SH-SY5Y (cell line): Measurements from ENCODE around the gene TNFRSF4.

ENCODE experiments used
- GATA2 ChIP-seq: IDR thresholded peaks from 2 replicates; pipeline ENCODE4 v1.6.1; 2011; ENCODE audit warnings: mild to moderate bottlenecking, low read depth, low read length
- GATA3 ChIP-seq: IDR thresholded peaks from 2 replicates; pipeline ENCODE4 v1.6.1; 2011; ENCODE audit warnings: low read depth, mild to moderate bottlenecking, low read length, moderate library complexity

Gene TNFRSF4

DNA sequence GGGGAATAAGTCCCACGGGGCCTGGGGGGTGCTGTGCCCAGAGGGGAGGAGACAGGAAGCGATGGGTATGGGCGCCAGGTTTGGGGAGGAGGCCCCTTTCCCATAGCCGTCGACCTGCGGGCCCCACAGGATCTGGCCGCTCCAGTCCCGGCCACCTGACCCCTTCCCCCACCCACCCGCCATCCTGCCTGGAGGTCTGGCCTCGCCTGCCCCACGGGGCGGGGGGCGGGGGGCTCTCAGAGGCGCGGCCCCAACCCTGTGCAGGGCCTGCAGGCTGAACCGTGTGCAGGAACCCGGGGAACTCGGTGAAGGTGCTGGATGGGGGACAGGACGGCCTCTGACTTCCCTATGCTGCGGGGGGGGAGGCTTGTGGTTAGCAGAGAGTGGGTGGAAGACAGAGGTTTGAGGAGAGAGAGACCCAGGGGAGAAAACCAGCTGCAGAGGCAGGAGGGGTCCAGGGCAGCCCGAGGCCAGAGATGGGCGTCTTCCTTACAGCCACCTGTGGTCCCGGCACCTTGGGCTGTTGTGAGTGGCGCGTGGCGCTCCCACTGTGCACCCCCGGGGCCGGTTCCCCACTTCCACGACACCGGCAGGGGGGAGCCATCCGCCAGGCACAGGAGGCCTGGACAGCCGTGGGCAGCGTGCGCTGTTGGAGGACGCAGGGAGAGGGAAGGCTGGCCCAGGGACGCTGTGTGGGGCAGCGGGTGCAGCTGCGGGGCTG is 5.1 kb downstream of the TNFRSF4 start:
- no peak for TF ChIP-seq GATA2
- TF ChIP-seq GATA3, result no peak

DNA sequence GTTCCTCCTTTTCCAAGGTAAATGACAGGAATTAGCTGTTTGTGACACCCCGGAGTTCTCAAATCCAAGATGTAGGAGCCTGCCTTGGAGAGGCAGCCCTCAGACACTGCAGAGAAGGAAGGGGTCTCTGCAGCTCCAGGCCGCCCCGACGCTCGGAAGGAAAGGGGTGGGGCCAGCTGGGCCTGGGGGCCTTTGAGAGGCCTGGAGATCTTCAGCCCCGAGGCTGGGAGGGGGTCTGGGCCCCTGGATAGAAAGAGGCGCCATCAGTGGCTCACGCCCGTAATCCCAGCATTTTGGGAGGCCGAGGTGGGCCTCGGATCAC is 6.4 kb downstream of the TNFRSF4 start:
- no peak for TF ChIP-seq GATA2

DNA sequence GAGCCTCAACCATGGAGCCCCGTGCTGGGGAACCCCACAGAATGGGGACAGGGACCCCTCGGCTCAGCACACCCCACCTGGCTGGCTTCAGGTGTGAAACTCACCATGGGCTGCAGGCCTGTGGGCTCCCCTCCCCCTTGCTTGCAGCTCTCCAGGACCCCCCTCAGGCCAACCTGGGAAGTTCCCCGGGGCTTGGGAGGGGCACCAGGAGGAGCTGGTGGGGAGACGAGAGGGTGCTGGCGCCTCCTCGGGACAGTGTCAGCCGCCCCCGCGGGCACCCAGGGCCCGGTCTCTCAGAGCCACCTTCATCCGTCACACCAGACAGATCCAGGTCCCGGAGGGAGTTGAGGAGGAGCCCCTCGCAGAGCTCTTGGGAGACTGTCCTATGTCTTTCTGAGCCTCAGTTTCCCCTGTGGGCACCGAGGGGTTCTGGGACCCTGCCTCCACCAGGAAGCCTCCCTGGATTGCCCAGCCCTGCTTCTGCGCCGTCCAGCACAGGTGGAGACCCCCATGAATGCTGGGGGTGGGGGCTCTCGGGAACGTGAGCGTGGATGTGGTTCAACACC is 6.9 kb downstream of the TNFRSF4 start:
- TF ChIP-seq GATA2, result no peak
- no peak for TF ChIP-seq GATA3

DNA sequence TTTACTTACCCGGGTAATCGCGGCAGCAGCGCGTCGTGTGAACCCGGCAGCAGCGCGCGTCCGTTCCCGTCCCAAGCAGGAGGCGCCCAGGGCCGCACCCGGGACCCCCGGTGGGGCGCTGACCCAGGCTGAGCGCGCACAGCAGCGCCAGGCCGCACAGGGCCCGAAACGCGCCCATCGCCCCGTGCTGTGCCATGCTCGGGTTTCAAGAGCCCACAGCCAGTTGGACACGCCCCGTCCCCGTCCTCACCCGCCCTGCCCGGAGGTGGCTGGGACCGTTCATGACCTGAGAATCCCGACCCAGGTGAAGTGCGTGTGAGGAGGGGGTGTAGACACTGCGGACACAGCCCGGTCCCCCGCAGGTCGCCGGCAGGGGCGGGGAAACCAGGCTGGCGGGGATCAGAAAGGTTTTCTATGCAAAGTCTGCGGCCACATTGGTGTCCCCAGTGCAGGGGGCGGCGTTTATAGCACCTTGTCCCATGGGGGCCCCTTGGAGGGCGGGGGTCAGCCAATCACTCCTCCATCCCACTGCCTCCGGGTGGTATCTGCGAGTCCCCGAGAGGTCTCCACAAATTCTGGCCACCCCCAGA is 7.5 kb downstream of the TNFRSF4 start, which contains the start of gene TNFRSF18:
Gene TNFRSF18 (minus strand): TSS at position 217 of the 590 bp plus-strand sequence. CDS start 21 bp downstream, at position 196.
- TF ChIP-seq GATA3, result no peak
- TF ChIP-seq GATA2, result no peak

DNA sequence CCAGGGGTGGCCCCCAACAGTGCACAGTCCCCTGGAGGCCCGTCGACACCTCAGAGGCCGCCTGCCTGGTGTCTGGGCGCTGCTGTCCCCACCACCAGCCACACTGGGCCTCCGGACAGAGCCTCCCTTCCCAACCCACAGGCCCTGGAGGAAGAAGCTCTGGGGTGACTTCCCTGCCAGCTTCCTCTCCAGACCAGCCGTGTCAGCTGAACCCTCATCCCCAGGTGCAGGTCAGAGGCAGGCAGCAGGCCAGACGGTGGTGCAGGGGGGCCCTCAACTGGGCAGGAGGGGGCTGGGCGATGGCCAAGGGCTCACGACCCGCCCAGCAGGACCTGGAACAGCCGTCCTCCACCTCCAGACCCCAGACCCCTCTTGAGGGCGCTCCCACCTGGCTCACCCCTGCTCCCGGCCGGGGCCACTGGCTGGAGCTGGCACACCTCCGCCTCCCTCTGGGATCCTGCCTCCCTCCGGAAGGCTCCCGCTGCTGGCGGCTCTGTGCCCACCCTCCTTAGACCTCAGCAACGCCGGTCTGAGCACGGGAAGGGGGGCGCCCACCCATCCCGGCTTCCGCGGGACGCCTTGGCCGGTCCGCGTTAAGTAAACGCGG is 8.1 kb downstream of the TNFRSF4 start:
- no peak for TF ChIP-seq GATA2
- TF ChIP-seq GATA3, result no peak

DNA sequence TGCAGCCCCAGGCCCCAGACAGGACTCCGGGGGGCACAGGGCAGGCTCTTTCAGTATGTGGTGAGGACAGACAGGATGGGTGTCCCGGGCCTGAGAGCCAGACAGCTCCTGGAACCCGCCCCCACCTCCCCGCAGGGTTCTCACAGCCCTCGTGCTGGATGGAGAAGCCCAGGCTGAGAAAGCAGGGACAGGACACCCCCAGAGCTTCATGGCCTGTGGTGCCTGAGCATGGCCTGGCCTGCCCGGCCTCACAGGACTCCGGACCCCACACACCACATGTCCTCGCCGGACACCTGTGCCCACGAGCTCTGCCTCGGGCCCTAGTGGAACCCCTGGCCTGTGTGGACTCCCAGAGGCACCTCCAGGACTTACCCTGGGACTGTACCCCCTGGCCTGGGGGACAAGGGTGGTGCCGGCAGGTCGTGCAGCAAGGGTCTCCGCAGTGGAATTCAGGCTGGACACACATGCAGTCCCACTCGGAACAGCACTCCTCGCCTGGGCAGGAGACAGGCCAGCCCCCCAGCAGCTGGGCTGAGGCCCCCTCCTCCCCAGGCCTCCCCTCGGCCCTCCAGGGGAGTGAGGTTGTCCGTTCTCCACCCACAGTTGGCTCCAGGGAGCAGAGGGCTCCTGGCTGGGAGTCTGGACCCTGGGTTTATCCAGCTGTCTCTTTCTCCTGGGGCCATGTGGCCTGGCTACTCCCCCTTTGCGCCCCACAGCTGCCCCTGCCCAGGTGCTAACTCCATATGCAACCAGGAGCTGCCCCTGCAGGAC is 8.8 kb downstream of the TNFRSF4 start:
- TF ChIP-seq GATA2 (no peak), GATA3 (no peak)

DNA sequence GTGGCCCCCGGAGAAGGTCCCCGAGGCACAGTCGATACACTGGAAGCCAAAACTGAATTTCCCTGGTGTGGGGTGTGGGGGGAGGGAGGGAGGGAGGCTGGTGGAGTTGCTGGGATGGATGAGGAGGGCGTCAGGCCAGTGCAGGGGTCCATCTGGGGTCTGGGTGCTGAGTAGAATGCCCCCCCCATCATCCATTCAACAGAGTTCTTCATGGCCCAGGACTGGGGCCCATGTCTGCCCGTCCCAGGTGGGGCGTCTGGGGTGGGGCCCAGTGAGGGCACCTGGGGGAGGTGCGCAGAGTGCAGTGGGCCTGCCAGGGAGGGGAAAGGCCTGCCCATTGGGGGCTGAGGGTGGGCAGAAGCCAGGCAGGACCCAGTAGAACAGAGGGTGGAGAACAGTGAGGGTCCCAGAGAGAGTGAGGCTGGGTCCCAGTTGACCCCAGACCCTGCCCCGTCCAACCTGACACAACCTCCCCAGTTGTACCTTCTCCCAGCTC is 9.5 kb downstream of the TNFRSF4 start:
- no peak for TF ChIP-seq GATA2
- no peak for TF ChIP-seq GATA3

DNA sequence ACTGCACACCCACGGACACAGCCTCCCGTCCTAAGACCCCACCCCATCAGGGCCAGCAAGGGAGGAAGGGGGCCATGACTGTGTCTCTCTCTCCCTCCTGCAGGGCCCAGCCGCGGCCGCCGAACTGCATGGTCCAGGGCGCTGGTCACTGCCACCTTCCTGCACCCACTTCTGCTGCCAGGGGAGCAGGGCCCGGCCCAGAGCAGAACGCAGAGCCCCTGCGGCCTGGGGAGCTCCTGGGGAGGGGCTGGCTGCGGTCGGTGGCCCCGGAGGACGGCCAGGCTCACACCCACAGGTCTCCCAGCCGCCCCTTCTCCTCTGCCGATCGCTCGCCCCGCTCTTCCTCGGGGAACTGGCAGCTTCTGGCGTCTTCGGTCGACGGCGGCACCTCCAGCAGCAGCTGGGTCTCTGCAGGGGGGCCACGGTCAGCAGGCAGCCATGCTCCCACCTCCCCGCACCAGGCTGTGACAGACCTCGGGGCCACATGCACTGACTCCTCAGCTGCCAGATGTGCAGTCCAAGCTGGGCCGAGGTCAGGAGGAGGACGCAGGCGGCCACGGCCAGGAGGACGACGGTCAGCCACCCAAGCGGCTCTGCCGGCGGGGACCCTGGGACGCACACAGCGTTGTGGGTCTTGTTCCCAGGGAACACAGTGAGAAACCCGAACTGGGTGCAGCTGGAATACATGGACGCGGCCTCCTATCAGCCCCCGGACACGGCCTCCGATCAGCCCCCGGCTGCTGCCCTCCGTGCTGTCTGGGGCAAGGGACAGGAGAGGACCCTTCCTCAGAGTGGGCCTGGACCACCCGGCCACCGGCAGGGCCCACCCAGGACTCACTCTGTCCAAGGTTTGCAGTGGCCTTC is 10.2 kb downstream of the TNFRSF4 start:
- no peak for TF ChIP-seq GATA2

DNA sequence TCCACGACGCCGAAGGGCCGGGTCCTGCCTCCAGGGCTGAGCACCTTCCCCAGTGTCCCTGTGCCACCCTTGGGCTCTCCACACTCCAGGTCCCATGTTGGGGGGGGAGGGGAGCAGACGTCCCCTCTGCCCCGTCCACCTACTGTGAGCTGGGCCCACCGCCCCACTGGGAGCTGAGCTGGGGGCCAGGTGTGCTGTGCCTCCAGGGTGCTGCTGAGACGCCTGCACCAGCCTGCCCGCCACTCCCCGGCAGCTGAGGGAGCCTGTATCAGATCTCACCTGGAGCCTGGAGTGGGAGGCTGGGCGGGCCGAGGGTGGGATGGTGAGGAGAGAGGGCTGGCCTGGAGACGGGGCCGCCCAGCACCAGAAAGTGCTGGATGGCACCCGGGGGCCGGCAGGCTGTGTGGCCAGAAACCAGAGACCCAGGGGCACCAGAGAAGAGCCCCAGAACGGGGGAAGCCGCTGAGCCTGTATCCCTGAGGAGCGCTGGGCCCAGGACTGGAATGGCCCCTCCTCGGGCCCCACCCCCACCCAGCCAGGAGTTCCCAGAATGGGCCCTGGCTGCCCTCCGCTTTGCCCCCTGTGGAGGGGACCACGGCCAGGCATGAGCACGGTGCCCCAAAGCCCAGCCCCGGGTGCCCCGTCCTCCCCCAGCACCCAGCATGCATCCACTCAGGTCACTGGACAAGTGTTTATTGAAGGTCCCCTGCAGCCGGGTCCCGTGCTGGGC is 11.0 kb downstream of the TNFRSF4 start:
- no peak for TF ChIP-seq GATA2
- TF ChIP-seq GATA3, result no peak

DNA sequence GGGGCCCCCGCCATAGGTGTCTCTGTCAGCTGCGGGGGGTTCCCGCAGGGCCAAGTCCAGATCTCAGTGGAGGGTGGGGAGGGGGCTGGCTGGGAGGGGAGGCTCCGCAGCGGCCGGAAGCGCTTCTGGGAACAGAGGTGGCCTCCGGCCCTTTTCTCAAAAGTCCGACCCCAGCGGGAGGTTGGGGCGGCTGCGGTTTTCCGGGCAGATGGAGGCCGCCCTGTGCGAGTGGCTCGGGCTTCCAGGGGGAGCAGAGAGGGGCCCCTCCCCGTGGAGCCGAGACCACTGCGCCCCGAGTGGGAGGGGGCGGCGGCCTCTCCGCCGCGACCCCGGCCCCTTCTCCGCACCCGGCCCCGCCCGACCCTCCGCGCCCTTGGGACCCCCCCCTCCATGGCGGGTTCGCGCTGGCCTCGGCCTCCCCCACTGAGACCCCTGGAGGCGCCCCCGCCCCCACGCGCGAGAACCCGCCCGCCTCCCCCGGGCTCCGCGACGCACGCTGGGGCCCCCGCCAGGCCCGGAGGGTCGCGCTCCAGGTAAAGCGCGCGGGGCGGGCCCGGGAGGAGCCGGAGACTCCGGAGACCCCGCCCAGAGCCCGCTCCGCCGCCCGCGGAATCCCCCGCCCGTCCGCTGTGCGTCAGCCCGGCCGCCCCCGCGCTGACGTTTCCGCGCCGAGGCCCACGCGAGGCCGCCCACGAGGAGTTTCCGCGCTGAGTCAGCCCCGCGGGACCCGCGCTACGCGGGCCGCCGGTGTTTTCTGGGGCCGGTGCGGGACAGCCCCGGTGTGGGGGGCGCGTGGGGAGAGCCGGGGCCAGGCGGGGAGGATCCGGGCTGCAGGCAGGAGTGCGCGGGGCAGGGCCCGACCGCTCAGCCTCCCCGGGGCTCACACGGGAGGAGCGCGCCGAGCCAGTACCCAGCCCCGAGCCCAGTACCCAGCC is 12.8 kb downstream of the TNFRSF4 start:
- TF ChIP-seq GATA2, result no peak
- TF ChIP-seq GATA3, result no peak

DNA sequence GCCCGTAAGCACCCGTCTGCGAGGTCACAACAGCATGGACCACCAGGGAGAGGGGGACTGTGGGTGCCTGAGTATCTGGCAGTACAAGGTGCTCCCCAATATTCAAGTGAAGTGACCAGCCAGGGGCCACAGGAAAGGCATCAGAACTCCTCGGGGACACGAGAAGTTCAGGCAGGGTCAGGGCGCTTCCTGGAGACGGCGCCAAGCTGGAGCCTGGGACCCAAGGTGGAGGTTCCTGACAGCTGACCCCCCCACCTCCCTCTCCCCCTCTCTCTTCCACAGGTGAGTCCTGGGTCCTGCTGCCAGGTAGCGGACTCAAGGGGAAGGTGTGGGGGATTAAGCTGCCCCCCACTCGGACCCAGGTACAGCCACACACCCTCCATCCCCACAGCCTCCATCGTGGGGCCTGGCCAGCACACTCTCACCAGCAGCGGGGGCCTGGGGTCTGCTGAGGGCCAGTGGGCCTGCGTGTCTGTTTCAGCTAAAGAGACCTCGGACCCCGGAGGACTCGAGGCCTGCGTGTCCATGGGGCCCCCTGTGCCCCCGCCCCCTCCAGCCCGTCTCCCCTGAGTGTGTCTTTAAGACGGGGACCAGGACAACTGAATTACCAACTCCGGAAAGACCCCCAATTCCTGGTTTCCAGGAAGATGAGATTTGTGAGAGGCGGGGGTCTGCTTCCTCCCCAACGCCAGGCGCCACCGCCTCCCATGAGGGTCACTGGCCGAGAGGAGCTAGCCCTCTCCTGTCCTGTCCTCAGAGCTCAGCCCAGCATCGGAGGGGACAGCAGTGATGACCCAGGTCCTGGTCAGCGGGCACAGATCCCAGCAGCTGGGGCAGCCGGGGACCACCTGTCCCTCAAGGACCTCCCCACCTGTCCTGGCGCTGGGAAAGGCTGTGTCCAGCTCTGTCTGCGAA is 13.7 kb downstream of the TNFRSF4 start:
- TF ChIP-seq GATA2 (no peak), GATA3 (no peak)
